ENCODE results near the gene RNF141.

Gene RNF141

DNA sequence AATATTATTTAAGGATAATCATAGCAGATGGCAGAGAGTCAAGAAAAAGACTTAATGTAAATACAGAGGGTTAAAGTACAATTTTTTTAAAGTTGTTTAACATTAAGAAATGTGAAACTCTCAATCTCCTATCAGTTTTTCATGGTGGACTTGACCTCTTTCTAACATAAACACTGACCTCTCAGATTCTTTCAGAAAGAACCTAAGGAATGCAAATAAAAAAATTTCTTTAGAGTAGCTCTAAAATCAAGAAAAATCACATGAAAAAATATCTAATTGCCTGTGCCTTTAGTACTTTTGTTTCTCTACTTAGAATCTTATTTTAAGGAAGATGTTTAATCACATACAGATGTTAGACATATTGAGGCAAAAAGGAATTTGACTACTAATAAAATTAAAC lies 12.9 kb downstream of the RNF141 start:
- TF ChIP-seq, protein P1, sequence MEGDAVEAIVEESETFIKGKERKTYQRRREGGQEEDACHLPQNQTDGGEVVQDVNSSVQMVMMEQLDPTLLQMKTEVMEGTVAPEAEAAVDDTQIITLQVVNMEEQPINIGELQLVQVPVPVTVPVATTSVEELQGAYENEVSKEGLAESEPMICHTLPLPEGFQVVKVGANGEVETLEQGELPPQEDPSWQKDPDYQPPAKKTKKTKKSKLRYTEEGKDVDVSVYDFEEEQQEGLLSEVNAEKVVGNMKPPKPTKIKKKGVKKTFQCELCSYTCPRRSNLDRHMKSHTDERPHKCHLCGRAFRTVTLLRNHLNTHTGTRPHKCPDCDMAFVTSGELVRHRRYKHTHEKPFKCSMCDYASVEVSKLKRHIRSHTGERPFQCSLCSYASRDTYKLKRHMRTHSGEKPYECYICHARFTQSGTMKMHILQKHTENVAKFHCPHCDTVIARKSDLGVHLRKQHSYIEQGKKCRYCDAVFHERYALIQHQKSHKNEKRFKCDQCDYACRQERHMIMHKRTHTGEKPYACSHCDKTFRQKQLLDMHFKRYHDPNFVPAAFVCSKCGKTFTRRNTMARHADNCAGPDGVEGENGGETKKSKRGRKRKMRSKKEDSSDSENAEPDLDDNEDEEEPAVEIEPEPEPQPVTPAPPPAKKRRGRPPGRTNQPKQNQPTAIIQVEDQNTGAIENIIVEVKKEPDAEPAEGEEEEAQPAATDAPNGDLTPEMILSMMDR (conservative IDR thresholded peaks at IDR 0.05; ENCODE audit: low read length): no peak
- peak; percentile 29 for DNase-seq (ENCODE audit: low read depth)
- H3K4me3 ChIP-seq (ENCODE audit: low read length): no peak overlapping the region

DNA sequence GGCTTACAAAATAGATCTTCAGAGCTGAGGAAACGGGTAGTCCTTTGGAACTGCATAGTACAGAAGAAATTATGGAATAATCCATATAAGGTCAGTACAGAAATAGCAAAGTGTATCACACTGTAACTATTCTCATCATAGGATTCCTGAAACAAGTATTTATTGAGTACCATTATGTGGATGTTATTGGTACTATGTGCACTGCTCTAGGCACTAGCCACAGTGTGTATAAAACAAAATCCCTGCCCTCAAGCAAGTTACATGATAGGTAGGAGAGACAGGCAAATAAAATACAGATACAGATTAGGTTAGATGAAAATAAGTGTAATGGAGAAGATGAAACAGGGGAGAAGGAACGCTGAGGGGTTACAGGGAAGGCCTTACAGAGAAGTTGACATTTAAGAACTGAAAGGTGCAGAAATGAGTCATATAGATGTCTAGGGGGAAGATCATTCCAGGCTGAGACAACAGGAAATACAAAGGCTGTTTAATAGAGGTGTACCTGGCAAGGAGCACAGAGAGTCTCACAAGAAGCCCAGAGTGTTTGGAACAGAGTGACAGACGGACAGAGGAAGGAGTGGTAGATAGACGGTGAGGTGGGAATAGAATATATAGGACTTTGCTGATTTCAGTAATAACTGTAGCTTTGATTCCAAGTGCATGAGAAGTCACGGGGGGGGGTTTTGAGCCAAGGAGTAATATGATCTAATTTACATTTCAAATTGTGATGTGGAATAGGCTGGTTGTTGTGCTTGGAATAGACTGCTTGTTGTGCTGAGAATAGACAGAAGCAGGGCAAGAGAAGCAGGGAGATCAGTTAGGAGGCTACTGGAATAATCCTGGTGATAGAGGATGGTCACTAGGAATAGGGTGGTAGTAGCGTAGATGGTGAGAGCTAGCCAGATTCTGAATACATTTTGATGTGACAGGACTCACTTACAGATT lies 13.7 kb downstream of the RNF141 start:
- TF ChIP-seq, protein P1 (conservative IDR thresholded peaks at IDR 0.05; ENCODE audit: low read length): no peak
- H3K4me3 ChIP-seq (ENCODE audit: low read length): no peak overlapping the region
- DNase-seq (ENCODE audit: low read depth): no peak

DNA sequence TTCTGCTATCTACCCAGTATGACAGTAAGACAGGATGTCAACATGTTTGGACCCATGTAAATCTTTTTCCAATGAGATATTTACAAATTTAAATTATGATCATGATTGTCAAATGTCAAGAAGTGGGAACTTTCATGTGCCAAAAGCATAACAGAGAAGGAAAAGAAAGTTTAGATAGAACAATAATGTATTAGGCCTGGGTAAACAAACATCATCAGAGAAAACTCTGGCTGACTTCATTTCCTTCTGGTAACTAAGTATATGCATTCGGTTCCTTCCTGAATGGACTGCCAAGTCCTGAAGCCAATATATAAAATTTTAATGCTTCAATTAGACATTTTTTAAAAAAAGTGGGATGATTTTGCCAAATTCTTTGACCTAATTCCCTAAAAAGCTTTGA lies 16.5 kb downstream of the RNF141 start:
- TF ChIP-seq, protein P1 (conservative IDR thresholded peaks at IDR 0.05; ENCODE audit: low read length): no peak
- DNase-seq (ENCODE audit: low read depth): no peak

DNA sequence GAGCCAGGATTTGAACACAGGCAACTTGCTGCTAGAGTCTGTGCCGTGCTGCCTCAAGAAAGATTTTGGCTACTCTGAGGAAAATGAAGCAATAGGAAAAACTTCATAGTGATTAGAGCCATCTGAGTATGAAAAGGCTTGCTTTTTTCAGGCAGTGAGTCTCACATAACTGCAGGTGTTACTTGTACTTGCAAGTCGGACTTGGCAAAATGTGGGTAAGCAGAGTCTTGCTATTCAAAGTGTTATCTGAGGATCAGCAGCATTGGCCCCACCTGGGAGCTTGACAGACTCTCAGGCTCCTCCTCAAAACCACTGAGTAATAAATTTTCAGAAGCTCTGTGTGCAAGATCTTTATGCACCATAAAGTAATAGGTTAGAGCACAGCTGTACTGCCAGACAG lies 18.1 kb downstream of the RNF141 start:
- peak; percentile 12 for DNase-seq (ENCODE audit: low read depth)
- TF ChIP-seq, protein P1 (conservative IDR thresholded peaks at IDR 0.05; ENCODE audit: low read length): no peak
- no peak overlapping the region for H3K4me3 ChIP-seq (ENCODE audit: low read length)

More for the DNA sequence above, 16.5 kb downstream of the RNF141 start:
- no peak overlapping the region for H3K4me3 ChIP-seq (ENCODE audit: low read length)

- TF ChIP-seq, protein P1 (conservative IDR thresholded peaks at IDR 0.05; ENCODE audit: low read length): no peak
- DNase-seq (ENCODE audit: low read depth): no peak
- no peak overlapping the region for H3K4me3 ChIP-seq (ENCODE audit: low read length)
These were observed 18.7 kb downstream of the RNF141 start for GRCh38 chr11:10522276-10522675.

DNA sequence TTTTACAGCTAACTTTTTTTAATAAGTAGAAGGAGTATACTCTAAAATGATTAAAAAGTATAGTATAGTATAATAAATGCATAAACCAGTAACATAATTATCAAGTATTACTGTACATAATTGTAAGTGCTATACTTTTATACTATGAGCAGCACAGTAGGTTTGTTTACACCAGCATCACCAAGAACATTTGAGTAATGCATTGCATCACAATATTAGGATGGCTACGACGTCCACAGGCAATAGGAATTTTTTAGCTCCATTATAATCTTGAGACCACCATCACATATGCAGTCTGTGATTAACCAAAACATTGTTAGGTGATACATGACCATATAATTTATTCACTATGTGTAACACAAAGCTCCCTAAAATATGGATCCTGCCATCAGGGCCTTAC lies 20.4 kb downstream of the RNF141 start:
- no peak for DNase-seq (ENCODE audit: low read depth)
- H3K4me3 ChIP-seq (ENCODE audit: low read length): no peak overlapping the region
- TF ChIP-seq, protein P1 (conservative IDR thresholded peaks at IDR 0.05; ENCODE audit: low read length): no peak

DNA sequence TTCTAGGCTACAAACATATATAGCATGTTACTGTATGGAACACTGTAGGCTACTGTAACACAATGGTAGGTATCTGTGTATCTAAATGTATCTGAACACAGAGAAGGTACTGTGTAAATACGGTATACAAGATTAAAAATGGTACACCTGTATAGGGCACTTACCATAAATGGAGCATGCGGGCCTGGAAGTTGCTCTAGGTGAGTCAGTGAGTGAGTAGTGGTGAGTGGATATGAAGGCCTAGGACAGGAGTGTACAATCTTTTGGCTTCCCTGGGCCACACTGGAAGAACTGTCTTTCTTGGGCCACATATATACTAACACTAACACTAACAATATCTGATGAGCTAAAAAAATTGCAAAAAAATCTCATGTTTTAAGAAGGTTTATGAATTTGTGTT lies 21.4 kb downstream of the RNF141 start:
- no peak for DNase-seq (ENCODE audit: low read depth)
- TF ChIP-seq, protein P1 (conservative IDR thresholded peaks at IDR 0.05; ENCODE audit: low read length): no peak
- no peak overlapping the region for H3K4me3 ChIP-seq (ENCODE audit: low read length)

Data from AG10803 (cell line).